ENCODE results near the gene SSTR5.

Gene SSTR5

DNA sequence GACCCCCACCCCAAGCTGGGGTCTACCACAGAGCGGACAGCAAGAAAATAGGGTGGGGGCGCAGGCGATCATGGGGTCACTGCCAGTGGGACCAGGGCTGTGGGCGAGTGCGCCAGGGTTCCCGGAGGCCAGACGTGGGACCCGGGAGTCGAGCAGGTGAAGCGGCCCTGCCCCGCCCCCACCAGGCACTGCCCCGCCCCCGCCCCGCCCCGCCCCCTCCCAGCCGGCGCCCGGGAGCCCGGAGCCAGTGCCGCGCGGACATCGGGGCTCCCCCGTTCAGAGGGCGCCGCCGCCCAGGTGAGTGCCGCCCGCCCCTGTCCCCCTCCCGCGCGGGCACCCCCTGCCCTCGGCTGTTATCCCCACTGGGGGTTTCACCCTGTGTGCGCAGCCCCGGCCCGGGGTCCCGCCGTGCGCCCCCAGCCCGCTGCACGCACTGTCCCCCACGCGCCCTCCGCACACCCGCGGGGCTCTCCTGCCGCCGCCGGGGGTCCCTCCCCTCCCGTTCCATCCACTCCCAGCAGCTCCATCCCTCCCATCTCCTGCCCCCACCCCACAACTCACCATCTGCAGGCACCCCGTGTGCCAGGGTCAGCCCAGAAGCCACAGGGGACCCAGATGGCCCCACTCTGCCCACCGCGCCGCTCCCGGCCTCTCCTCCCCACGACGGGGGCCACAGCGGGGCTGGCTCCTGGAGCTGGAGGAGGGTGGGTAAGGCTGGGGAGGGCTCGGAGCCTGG is at the start of gene SSTR5:
TSS of gene SSTR5 (plus strand) at position 222 of the 736 bp plus-strand sequence. CDS start 6,122 bp downstream, outside the sequence.
- DNase-seq (ENCODE audit: low read depth), result no peak

DNA sequence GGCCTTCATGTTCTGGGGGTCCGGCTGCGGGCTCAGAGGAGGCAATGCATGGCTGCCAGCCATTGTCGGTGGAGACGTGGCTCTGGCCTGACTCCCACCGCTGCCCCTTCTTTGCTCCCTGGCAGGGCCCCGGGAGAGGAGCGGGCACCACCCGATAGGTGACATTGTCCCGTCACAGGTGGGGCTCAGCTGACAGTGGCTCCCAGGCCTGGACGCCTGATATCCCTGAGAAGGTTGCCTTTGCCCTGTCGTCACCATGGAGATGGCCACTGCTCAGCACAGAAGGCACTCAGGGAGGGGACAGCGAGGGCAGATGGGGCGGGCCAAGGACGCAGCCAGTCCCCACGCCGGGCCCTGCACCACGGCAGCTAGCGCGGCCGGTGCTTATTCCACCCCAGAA is 48.4 kb upstream of the SSTR5 start:
- no peak for DNase-seq (ENCODE audit: low read depth)

DNA sequence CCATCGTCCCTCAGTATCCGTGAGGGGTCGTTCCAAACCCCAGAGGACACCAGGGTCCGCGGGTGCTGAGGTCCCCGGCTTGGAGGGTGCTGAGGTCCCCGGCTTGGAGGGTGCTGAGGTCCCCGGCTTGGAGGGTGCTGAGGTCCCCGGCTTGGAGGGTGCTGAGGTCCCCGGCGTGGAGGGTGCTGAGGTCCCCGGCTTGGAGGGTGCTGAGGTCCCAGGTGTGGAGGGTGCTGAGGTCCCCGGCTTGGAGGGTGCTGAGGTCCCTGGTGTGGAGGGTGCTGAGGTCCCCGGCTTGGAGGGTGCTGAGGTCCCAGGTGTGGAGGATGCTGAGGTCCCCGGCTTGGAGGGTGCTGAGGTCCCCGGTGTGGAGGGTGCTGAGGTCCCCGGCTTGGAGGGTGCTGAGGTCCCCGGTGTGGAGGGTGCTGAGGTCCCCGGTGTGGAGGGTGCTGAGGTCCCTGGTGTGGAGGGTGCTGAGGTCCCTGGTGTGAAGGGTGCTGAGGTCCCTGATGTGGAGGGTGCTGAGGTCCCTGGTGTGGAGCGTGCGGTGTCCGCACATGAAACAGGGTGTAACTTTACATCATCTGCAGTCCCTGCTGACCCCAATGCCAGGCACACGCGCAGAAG is 47.3 kb upstream of the SSTR5 start:
- peak; percentile 4 for DNase-seq (ENCODE audit: low read depth)

DNA sequence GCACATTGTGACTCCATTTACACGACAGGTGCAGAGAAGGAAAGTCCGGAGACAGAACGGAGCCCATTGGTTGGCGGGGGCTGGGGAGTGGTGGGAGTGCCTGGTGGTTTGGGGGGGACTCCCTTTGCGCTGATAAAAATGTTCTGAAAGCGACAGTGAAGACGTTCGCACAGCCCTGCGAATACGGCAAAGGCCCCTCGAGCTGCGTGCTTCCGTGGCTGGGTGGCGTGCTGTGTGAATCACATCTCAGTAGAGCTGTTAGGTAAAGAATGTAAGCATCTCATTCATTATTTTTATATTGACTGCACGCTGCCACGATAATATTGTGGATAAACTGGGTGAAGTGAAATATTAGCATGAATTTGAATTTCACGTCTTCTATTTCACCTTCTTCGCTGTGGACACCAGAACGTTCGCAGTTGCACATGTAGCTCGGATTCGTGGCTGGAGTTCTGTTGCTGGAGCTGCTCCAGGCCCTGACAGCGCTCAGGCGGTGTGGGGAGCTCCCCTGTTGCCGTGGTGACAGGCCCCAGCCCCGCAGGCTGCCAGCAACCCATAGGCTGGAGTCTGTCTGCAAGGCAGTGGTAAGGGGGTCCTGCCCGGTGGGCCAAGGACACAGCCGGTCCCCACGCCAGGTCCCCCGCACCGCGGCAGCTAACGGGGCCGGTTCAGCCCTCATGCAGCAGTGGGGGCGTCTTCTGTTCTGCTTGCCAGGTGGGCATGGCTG is 46.3 kb upstream of the SSTR5 start:
- DNase-seq (ENCODE audit: low read depth), result no peak

DNA sequence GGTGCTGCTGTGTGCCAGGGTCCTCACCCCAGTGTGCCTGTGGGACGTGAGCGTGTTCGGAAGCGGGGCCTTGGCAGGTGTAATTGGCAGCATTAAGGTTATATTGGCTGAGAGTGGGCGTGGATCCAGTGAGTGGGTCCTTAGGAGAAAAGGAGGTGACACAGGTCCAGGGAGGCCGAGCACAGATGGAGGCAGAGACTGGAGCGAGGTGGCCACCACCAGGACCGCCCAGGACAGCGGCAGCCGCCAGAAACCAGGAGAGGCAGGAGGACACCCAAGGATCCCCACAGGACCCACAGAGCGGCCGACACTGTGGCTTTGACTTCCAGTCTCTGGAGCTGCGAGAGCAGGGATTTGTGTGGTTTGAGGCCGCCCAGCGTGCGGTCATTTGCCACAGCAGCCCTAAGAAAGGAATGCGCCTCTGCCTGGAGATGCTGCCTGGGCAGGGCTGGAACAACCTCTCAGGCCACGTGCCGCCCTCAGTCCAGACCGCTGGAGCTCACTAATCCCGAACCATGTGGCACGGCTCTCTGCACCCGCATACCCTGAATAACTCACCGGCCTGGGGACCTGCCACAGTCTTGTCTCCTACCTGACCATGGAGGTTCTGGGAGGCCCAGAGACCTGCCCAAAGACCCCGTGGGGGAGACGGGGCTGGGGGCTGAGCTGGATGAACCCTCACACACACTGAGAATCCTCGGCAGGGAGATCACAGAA is 45.6 kb upstream of the SSTR5 start:
- no peak for DNase-seq (ENCODE audit: low read depth)

DNA sequence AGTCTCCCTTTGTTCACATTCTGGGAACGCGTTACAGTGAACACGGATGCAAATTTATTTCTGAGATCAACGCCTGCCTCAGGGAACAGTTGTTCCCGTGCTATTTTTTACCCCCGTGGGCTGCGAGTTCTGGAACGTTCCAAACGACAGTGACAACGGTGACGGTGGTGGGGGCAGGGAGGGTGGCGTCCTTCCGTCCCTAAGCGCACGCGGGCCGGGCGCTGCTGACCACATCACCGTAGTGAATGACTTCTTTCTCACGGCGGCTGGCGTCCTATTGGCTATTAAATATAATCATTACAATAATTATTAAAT is 45.1 kb upstream of the SSTR5 start:
- no peak for DNase-seq (ENCODE audit: low read depth)

DNA sequence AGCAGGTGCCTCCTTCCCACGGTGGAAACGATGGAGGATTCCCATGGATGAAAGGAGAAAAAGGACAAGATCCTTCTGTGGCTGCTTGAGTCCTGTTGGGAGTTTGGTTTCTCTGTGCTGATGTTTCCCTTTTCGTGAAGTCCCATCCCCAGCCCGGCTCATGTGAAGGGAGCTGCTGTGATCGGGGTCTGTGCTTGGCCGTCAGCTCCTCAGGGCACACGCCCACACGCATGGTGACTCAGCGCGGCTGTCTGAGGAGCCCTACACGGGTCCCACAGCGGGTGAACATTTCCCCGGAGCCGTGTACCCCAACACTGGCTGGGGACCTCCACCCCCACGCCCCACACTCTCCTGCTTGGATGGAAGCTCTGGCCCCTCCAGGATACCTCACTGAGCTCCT is 44.5 kb upstream of the SSTR5 start:
- no peak for DNase-seq (ENCODE audit: low read depth)

DNA sequence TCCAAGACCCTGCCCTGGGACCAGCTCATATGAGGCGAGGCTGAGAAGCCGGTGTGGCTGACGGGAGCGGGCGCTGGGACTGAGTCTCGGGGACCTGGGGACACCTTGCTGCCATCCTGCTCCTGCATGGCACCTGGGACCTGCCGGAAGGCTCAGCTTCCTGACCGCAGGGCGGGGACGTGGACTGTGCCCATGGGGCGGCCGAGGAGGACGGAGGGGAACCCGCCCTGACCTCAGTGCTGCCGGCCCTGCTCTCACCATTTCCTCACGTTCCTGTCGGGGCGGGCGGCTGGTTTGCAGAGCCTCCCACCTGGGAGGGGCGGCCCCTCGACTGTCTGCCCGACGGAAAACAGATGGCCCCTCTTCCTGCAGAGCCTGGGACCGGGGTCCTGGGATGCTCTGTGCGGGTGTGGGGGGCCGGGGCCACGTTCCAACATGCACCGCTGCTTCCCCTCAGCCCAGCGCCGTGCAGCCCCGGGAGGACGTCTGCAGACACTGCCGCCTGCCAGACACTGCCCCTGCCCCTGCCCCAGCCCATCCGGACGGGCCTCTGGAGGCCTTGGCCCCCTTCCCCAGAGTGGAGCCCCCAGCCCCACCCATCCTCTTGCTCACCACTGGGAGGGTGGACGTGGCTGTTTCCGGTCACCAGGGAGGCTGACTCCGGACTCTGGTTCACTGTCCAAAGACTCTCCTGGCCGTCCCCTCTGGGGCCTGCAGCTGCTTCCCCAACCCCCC is 43.9 kb upstream of the SSTR5 start:
- DNase-seq (ENCODE audit: low read depth), result no peak

DNA sequence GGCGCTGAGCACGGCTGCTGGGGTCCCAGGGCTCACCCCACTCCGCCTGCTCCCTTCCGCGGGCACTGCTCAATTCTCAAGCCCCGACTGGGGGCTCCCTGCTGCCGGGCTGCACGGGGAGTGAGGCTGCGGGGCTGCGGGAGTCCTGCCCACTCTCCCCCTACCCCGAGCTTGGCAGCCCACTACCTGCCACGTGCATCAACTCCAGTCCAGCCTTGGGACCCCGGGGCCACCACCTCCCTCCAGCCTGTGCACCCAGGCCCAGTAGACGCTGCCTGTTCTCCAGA is 43.3 kb upstream of the SSTR5 start:
- no peak for DNase-seq (ENCODE audit: low read depth)

DNA sequence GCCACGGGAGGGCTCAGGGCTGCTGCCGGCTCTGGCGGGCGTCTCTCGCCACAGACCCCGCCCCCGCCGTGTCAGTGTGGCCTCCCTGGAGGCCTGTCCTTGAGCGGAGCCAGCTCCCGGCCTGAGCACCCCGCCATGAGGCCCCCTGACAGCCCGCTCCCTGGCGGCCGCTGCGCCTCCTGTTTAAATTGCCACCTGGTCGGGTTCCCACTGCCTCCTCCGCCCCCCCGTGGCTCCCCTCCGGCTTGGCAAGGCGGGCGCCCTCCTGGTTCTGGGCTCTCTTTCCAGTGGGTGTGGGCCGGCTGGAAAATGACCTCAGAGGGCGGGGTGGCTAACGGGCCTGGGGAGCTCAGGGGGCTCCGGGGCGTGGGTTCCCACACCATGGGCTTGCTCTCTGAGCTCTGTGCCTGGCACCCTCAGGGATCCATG is 42.1 kb upstream of the SSTR5 start:
- no peak for DNase-seq (ENCODE audit: low read depth)

DNA sequence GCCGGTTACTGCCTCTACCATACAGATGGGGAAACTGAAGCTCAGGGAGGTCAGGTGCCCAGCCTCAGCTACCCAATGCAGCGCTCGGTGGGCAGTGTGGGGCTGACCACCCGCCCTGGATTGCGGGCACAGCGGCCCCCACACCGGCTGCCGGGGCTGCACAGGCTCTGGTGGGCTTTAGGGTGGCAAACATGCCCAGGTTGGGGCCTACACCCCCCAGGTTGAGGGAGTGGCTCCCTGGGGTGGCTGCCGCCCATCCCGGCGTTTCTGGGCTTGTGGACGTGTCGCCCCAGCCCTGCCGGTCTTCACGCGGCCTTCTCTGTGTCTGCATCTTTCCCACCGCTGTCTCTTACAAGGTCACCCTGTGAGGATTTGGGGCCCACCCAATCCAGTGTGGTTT is 40.9 kb upstream of the SSTR5 start:
- no peak for DNase-seq (ENCODE audit: low read depth)

DNA sequence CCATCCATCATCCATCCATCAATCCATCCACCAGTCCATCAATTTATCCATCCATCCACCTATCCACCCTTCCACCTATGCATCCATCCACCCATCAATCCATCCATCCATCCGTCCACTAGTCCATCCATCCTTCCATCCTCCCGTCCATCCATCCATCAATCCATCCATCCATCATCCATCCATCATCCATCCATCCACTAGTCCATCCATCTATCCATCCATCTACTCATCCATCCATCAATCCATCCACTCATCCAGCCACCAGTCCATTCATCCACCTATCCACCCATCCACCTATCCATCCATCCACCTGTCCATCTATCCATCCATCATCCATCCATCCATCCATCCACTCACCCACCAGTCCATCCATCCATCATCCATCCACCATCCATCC is 39.9 kb upstream of the SSTR5 start:
- DNase-seq (ENCODE audit: low read depth), result no peak

DNA sequence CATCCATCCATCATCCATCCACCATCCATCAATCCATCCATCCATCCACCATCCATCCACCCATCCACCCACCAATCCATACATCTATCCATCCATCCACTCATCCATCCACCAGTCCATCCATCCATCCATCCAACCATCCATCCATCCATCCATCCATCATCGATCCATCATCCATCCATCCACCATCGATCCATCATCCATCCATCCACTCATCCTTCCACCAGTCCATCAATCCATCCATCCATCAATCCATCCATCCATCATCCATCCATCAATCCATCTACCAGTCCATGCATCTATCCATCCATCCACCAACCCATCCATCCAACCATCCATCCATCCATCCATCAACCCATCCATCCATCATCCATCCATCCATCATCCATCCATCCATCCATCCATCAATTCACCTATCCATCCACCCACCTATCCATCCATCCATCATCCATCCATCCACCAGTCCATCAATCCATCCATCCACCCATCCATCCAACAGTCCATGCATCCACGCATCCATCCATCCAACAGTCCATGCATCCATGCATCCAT is 39.3 kb upstream of the SSTR5 start:
- DNase-seq (ENCODE audit: low read depth), result no peak

DNA sequence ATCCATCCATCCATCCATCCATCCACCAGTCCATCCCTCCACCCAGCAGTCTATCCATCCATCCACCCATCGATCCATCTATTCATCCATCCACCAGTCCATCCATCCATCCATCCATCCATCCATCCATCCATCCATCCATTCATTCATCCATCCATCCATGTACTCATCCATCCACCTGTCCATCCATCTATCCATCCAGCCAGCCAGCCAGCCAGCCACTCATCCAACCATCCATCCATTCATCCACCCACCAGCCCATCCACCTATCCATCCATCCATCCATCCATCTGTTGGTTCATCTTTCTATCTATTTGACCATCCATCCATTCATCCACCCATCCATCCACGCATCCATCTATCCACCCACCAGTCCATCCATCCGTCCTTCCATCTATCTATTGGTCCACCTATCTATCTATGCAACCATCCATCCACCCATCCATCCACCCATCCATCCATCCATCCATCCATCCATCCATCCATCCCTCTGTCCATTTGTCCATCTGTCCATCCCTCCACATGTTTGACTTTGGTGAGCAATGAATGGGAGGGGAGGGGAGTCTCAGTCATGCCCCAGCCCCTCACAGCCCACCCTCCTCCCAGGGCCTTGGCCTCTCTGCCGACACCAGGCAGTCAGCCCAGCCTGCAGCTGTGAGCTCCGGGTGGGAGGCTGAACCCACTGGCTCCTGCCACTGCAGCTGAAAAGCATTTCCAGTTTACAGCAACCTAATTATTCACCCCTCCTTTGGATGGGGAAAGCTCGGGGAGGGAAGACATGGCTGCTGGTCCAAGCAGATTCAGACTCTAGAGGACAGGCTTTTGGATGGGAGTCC is 38.1 kb upstream of the SSTR5 start:
- no peak for DNase-seq (ENCODE audit: low read depth)

DNA sequence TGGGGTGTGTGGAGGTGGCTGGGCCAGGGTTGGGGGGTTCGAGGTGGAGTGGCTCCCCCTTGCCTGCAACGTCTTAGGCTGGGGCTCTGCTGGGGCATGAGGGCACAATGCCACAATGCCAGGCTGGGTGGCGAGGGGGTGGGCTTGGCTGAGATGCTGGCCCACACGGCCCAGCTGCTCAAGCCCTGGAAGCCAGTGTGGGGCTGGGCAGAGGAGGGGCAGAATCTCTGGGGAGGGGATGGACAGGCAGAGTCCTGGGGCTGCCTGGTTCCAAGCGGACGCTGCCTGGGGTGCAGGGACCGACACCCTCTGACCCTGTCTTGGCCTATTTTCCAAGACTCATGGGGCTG is 37.5 kb upstream of the SSTR5 start:
- no peak for DNase-seq (ENCODE audit: low read depth)

DNA sequence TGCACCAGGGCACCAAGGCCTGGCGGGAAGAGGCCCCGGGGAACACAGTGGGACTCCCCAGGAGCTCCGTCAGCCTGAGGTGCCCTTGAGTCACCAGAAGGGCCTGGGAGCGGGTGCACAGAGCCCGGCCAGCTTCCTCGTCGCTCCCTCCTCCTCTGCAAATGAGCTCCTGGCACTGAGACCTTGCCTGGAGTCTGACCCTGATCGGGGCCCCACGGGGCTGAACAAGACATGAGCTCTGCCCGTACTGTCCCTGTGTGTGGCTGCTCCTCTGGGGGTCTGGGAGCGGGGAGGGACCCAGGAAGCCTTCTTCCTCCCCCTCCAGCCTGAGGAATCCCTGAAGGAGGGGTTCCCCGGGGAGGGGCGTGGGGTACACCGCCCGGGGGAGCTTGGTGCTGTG is 36.4 kb upstream of the SSTR5 start:
- no peak for DNase-seq (ENCODE audit: low read depth)

DNA sequence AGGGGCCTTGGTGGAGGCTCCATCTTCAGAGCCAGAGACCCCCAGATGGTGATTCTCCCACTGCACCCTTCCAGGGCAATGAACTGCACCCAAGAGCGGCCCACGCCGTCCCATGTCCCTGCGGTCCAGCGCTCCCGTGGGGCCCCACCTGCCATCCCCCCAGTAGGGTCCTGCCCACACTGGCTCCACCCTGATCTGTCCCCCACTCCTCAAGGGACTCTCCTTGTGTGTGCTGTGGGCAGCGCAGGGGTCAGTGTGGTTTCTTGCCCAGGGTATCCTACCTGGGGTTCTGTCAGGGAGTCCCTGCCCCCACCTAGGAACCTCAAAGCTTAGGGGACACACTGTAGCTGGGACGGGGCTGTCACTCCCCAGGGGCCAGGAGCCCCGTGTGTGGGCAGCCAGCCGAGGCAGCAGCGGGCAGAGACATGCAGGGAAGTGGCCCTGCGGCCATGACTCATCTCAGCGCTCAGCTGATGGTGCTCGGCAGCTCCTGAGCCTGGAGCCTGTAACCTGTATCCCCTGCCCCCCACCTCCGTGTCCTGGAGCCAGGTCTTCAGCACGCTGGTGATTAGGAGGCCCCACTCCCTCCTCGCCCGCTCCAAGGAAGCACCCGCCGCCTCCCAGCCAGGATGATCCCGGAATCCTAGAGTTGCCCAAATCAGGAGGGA is 35.7 kb upstream of the SSTR5 start:
- no peak for DNase-seq (ENCODE audit: low read depth)

DNA sequence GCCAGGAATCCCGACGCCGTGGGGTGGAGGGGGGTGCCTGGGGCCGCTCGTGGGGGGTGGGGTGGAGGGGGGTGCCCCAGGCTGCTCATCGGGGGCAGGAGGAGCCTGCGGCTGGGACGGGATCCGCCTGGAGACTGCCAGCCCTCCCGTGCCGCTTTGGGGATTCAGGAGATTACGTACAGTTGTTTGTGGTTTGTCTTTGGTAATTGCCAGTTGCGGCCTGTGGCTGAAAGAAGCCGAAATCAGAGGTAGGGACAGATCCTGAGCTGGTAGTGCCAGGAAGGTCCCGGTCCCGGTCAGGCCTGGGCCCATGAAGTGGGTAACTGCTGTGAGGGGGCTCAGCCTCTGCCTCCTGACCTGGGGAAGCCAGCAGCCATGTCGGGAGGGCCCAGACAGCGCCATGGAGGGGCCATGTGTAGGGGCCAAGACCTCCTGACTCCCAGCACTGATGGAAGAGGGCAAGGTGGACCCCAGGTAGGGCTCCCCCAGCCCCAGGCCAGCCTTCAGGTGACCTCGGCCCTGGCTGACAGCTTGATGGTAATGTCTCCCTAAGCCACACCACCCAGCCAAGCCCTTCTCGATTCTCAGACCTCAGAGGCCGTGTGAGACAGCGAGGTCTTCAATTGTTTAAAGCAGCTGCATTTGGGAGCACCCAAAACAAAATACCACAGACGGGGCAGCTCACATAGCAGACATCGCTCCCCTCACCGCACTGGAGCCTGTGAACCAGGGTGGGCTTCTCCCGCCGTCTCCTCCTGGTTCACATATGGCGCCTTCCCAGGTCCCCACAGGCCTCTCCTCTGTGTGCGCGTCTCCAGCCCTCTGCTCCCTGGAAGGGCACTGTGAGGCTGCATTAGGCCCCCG is 34.9 kb upstream of the SSTR5 start:
- DNase-seq (ENCODE audit: low read depth), result no peak

DNA sequence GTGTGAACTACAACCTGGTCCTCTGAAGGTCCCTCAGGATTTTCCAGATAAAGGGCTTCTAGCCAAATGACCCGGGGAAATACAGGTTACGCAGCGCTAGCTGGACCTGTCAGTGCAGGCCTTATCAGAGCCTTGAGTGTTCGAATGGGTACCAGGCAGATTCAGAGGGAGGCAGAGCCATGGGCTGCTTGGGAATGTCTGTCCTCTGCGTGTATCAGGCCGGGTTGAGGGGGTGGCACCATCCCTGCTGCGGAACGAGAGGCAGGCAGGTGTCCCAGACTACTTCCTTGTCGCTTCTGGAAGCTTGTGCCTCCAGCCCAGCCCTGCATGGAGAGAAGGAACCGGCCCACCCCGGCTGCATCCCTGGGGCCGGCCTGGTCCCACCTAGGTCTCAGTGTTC is 33.6 kb upstream of the SSTR5 start:
- no peak for DNase-seq (ENCODE audit: low read depth)

DNA sequence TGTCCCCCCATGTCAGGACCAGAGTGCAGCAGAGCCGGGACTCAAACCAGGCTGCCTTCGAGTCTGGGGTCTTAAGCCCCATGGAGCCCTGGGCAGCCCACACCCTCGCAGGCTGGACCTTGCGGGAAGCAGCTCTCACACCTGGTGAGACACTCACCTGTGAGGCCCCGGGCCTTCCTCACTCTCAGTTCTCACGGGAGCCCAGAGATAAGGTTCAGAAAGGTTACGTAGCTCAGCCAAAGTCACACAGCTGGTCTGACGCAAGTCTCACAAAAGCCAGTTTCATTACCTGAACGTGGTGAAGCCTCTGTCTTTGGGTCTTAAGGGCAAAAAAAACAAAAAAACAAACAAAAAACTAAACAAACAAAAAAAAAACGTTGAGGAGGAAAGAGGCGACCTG is 32.8 kb upstream of the SSTR5 start:
- DNase-seq (ENCODE audit: low read depth), result no peak
